Mucosa of rectum (tissue), 2 donors: ENCODE results near the gene SHC3.

Source experiments
- H3K27ac ChIP-seq, 2 donors: one replicate each; pipeline ENCODE4 v1.7.0; 2013; ENCODE audit warnings: inconsistent platforms in 2 of 2, low read depth in 2 of 2, low read length in 2 of 2
- H3K27me3 ChIP-seq, 2 donors: one replicate each; pipeline ENCODE4 v1.7.0; 2013; ENCODE audit warnings: low read length in 2 of 2; ENCODE audit not compliant: control insufficient read depth in 2 of 2, insufficient read depth in 2 of 2
- H3K36me3 ChIP-seq, 2 donors: one replicate each; pipeline ENCODE4 v1.7.0; 2013; ENCODE audit warnings: low read length in 2 of 2; ENCODE audit not compliant: control insufficient read depth in 2 of 2, insufficient read depth in 2 of 2
- H3K4me1 ChIP-seq, 2 donors: one replicate each; pipeline ENCODE4 v1.7.0; 2013; ENCODE audit warnings: low read length in 2 of 2, mild to moderate bottlenecking in 1 of 2; ENCODE audit not compliant: control insufficient read depth in 2 of 2, insufficient read depth in 2 of 2
- H3K4me3 ChIP-seq, 2 donors: one replicate each; pipeline ENCODE4 v1.7.0; 2013; ENCODE audit warnings: low read length in 2 of 2
- H3K9ac ChIP-seq, 2 donors: one replicate each; pipeline ENCODE4 v1.7.0; 2013; ENCODE audit warnings: low read length in 2 of 2, low read depth in 1 of 2, mild to moderate bottlenecking in 1 of 2
- H3K9me3 ChIP-seq, 2 donors: one replicate each; pipeline ENCODE4 v1.7.0; 2013; ENCODE audit warnings: low read length in 2 of 2; ENCODE audit not compliant: control insufficient read depth in 2 of 2
- donor health status: healthy.
- donor health status: Normal muscosa, but diverticular disease.

SHC3 gene

GRCh38 chr9:89139455-89139854, 39.2 kb downstream of the SHC3 start:
- H3K9ac ChIP-seq, result no peak overlapping the region
- no peaks in the 10 kb centered on the region for H3K36me3 ChIP-seq
- no peaks in the 10 kb centered on the region for H3K4me1 ChIP-seq
- no peaks in the 10 kb centered on the region for H3K27me3 ChIP-seq
- H3K27ac ChIP-seq, result no peak overlapping the region
- no peak overlapping the region for H3K4me3 ChIP-seq
- no peaks in the 10 kb centered on the region for H3K9me3 ChIP-seq

GRCh38 chr9:89138463-89139390, 39.9 kb downstream of the SHC3 start:
- Histone ChIP-seq H3K36me3 (no peaks in the 10 kb centered on the region), H3K27ac (no peak overlapping the region), H3K4me1 (no peaks in the 10 kb centered on the region), H3K9me3 (no peaks in the 10 kb centered on the region), H3K27me3 (no peaks in the 10 kb centered on the region), H3K4me3 (no peak overlapping the region), H3K9ac (no peak overlapping the region)

GRCh38 chr9:89137542-89138462, 40.8 kb downstream of the SHC3 start:
- Histone ChIP-seq H3K27ac (no peak overlapping the region), H3K4me3 (no peak overlapping the region), H3K4me1 (no peaks in the 10 kb centered on the region), H3K36me3 (no peaks in the 10 kb centered on the region), H3K9ac (no peak overlapping the region), H3K9me3 (no peaks in the 10 kb centered on the region), H3K27me3 (no peaks in the 10 kb centered on the region)

GRCh38 chr9:89135591-89136166, 42.9 kb downstream of the SHC3 start:
- Histone ChIP-seq H3K27ac (no peak overlapping the region), H3K9me3 (no peaks in the 10 kb centered on the region), H3K27me3 (no peaks in the 10 kb centered on the region), H3K36me3 (no peaks in the 10 kb centered on the region), H3K9ac (no peak overlapping the region), H3K4me1 (no peaks in the 10 kb centered on the region), H3K4me3 (no peak overlapping the region)

GRCh38 chr9:89134709-89135108, 43.9 kb downstream of the SHC3 start:
- no peak overlapping the region for H3K27ac ChIP-seq
- no peak overlapping the region for H3K4me3 ChIP-seq
- H3K36me3 ChIP-seq, result no peaks in the 10 kb centered on the region
- no peak overlapping the region for H3K9ac ChIP-seq
- no peaks in the 10 kb centered on the region for H3K9me3 ChIP-seq
- no peaks in the 10 kb centered on the region for H3K4me1 ChIP-seq
- no peaks in the 10 kb centered on the region for H3K27me3 ChIP-seq

- H3K36me3 ChIP-seq, result no peaks in the 10 kb centered on the region
- peaks cover 0 to 2% of the 10 kb centered on the region in 2 donors for H3K9me3 ChIP-seq
- no peak overlapping the region for H3K27ac ChIP-seq
- no peak overlapping the region for H3K9ac ChIP-seq
- H3K4me1 ChIP-seq, result no peaks in the 10 kb centered on the region
- H3K4me3 ChIP-seq, result no peak overlapping the region
- no peaks in the 10 kb centered on the region for H3K27me3 ChIP-seq
Observed at GRCh38 chr9:89122949-89123348, 55.7 kb downstream of the SHC3 start.

- no peak overlapping the region for H3K4me3 ChIP-seq
Observed at GRCh38 chr9:89120704-89121103, 57.9 kb downstream of the SHC3 start.

GRCh38 chr9:89116805-89117192, 61.8 kb downstream of the SHC3 start:
- no peak overlapping the region for H3K9ac ChIP-seq
- no peaks in the 10 kb centered on the region for H3K36me3 ChIP-seq
- no peak overlapping the region for H3K4me3 ChIP-seq
- no peaks in the 10 kb centered on the region for H3K9me3 ChIP-seq
- no peaks in the 10 kb centered on the region for H3K4me1 ChIP-seq
- no peaks in the 10 kb centered on the region for H3K27me3 ChIP-seq
- no peak overlapping the region for H3K27ac ChIP-seq

More at GRCh38 chr9:89120704-89121103, 57.9 kb downstream of the SHC3 start:
- H3K4me1 ChIP-seq, result no peaks in the 10 kb centered on the region
- H3K9ac ChIP-seq, result no peak overlapping the region
- H3K27ac ChIP-seq, result no peak overlapping the region
- H3K27me3 ChIP-seq, result no peaks in the 10 kb centered on the region
- no peaks in the 10 kb centered on the region for H3K9me3 ChIP-seq
- H3K36me3 ChIP-seq, result no peaks in the 10 kb centered on the region

GRCh38 chr9:89116064-89116804, 62.4 kb downstream of the SHC3 start:
- H3K9me3 ChIP-seq, result no peaks in the 10 kb centered on the region
- no peak overlapping the region for H3K9ac ChIP-seq
- H3K4me3 ChIP-seq, result no peak overlapping the region
- H3K27me3 ChIP-seq, result no peaks in the 10 kb centered on the region
- H3K36me3 ChIP-seq, result no peaks in the 10 kb centered on the region
- no peak overlapping the region for H3K27ac ChIP-seq
- H3K4me1 ChIP-seq, result no peaks in the 10 kb centered on the region
